ENCODE results near the gene CBX7.

CBX7 gene

GRCh38 chr22:39123751-39124581 lies 28.5 kb downstream of the CBX7 start:
- DNase-seq (ENCODE audit: low spot score): peak; percentile 5

GRCh38 chr22:39122772-39123470 lies 29.6 kb downstream of the CBX7 start:
- DNase-seq (ENCODE audit: low spot score): no peak

GRCh38 chr22:39120983-39121382 lies 31.5 kb downstream of the CBX7 start:
- no peak for DNase-seq (ENCODE audit: low spot score)

GRCh38 chr22:39117585-39118191 lies 34.8 kb downstream of the CBX7 start:
- peak; percentile 70 for DNase-seq (ENCODE audit: low spot score)

GRCh38 chr22:39115977-39116621 lies 36.4 kb downstream of the CBX7 start:
- DNase-seq (ENCODE audit: low spot score): no peak

- no peak for DNase-seq (ENCODE audit: low spot score)
Measured at GRCh38 chr22:39115570-39115969, 36.9 kb downstream of the CBX7 start.

GRCh38 chr22:39114112-39114511 lies 38.4 kb downstream of the CBX7 start:
- DNase-seq (ENCODE audit: low spot score): no peak

GRCh38 chr22:39110631-39111561 lies 41.6 kb downstream of the CBX7 start:
- no peak for DNase-seq (ENCODE audit: low spot score)

GRCh38 chr22:39109361-39109760 lies 43.1 kb downstream of the CBX7 start:
- DNase-seq (ENCODE audit: low spot score): no peak

- DNase-seq (ENCODE audit: low spot score): no peak
Measured at GRCh38 chr22:39108487-39108886, 44.0 kb downstream of the CBX7 start.

- no peak for DNase-seq (ENCODE audit: low spot score)
Measured at GRCh38 chr22:39106326-39106725, 46.2 kb downstream of the CBX7 start.

- DNase-seq (ENCODE audit: low spot score): no peak
Measured at GRCh38 chr22:39103431-39103830, 49.0 kb downstream of the CBX7 start.

GRCh38 chr22:39101226-39101625 lies 51.3 kb downstream of the CBX7 start:
- DNase-seq (ENCODE audit: low spot score): no peak

- no peak for DNase-seq (ENCODE audit: low spot score)
Measured at GRCh38 chr22:39098576-39098975, 53.9 kb downstream of the CBX7 start.

GRCh38 chr22:39098026-39098425 lies 54.5 kb downstream of the CBX7 start:
- DNase-seq (ENCODE audit: low spot score): no peak

GRCh38 chr22:39097098-39098020 lies 55.1 kb downstream of the CBX7 start, which contains the start of gene APOBEC3H:
TSS of gene APOBEC3H (plus strand) at chr22:39097244. CDS start at chr22:39100279, 3,035 bp downstream.
- no peak for DNase-seq (ENCODE audit: low spot score)

GRCh38 chr22:39095971-39096370 lies 56.5 kb downstream of the CBX7 start:
- no peak for DNase-seq (ENCODE audit: low spot score)

- no peak for DNase-seq (ENCODE audit: low spot score)
Measured at GRCh38 chr22:39094717-39095389, 57.6 kb downstream of the CBX7 start.

GRCh38 chr22:39092111-39092862 lies 60.2 kb downstream of the CBX7 start:
- DNase-seq (ENCODE audit: low spot score): no peak
